Retinal pigment epithelial cell (primary cell): ENCODE data around the gene ADAMTS9.
"Not testable (repeated sequence)": the region's sequence is repeated elsewhere in the genome, so short reads cannot be mapped to it uniquely, and the experiment has no call there.

Source experiments
- DNase-seq: peaks from one replicate; pipeline ENCODE4 v3.0.0-alpha.2; 2010; ENCODE audit warnings: low read depth
- H3K4me3 ChIP-seq: 2 replicates; pipeline ENCODE4 v1.5.1; 2011; ENCODE audit warnings: mild to moderate bottlenecking, low read length, control low read depth, moderate library complexity
- TF ChIP-seq, protein P1 (sequence below): conservative IDR thresholded peaks from 2 replicates; pipeline ENCODE4 v1.5.1; 2011; ENCODE audit warnings: low read depth, low read length, control low read depth, inconsistent platforms

The ADAMTS9 gene

DNA sequence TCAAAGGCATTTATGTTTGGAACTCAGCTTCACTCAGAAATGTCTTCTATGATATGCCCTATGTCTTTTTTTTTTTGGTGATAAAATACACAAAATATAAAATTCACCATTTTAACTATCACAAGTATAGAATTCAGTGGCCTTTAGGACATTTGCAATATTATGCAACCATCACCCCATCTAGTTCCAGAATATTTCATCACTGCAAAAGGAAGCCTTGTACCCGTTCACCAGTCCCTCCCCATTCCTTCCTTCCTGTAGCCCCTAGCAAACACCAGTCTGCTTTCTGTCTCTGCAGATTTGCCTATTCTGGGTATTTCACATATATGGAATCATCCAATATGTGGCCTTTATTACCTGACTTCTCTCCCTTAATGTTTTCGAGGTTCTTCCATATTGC is 134.8 kb downstream of the ADAMTS9 start:
- H3K4me3 ChIP-seq, result no peak overlapping the region
- no peak for DNase-seq
- TF ChIP-seq, protein P1, sequence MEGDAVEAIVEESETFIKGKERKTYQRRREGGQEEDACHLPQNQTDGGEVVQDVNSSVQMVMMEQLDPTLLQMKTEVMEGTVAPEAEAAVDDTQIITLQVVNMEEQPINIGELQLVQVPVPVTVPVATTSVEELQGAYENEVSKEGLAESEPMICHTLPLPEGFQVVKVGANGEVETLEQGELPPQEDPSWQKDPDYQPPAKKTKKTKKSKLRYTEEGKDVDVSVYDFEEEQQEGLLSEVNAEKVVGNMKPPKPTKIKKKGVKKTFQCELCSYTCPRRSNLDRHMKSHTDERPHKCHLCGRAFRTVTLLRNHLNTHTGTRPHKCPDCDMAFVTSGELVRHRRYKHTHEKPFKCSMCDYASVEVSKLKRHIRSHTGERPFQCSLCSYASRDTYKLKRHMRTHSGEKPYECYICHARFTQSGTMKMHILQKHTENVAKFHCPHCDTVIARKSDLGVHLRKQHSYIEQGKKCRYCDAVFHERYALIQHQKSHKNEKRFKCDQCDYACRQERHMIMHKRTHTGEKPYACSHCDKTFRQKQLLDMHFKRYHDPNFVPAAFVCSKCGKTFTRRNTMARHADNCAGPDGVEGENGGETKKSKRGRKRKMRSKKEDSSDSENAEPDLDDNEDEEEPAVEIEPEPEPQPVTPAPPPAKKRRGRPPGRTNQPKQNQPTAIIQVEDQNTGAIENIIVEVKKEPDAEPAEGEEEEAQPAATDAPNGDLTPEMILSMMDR, result no peak

DNA sequence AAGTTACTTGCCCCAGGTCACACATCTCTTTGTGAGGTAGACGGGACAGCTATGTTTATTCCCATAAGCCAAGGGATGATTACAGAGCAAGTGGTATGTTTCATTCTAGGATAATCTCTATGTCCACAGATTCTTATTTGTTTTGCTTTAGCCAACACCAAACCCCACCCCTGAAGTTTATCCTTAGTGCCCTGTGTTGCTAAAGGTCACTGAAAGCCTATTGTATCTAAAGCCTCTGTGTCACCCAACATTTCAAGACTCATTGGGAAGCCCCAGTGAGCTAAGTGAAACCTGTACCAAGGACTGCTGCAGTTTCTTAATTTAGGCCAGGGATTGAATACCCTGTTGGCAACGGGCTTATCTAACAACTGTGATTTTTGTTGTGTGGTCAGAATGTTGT is 135.6 kb downstream of the ADAMTS9 start:
- H3K4me3 ChIP-seq, result no peak overlapping the region
- DNase-seq, result no peak
- TF ChIP-seq, protein P1, result no peak

DNA sequence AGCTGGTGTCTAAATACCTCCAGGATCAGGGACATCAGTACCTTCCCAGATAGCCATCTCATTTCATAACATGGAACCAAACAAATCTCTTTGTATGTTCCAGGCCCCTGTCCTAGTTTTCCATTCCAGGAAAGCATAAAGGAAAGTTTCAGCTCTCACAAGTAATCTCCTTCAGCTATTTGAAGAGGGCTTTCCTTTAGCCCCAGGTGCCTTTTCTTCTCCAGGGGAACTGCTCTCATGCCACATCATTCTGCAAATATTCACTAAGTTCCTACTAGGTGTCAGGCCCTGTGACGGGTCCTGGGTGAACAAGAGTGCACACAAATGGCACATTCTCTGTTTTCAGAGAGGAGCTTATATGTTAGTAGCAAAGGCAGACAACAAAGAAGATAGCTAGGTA is 136.1 kb downstream of the ADAMTS9 start:
- TF ChIP-seq, protein P1, result no peak
- no peak for DNase-seq
- no peak overlapping the region for H3K4me3 ChIP-seq

DNA sequence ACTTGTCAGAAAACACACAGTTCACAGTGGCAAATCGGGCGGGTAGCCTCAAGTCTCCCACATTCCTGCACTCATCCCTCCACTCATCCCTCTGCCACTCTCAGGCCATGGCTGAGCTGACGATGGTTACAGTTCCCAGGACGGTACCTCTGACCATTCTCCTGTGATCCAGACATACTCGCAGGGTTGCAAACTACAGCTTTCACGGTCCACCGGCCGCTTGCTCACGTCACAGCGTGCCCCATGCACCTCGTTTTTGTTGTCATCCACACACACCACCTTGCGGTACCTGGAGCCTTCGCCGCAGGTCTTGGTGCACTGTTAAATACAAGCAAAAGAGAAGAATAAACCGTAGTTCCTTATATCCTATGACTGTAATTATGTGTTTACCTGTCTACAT is 137.1 kb downstream of the ADAMTS9 start:
- H3K4me3 ChIP-seq, result no peak overlapping the region
- DNase-seq, result no peak
- TF ChIP-seq, protein P1, result no peak

DNA sequence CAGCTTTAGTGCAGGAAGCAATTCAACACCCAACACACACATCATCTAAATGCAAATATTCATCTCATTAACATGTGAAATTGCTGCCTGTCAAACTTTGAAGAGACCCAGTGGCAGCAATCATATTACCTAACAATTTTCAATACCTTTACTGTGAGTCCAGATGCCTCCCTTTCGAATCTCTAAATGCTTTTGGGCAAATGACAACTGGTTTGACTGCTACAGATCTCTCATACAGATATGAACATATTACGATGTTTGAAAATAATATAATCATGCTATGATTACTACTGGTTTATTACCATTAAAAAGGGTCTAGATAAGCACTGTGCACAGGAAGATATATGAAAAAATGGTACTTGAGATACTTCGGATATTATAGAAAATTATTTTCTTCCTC is 137.9 kb downstream of the ADAMTS9 start:
- TF ChIP-seq, protein P1, result no peak
- H3K4me3 ChIP-seq, result no peak overlapping the region

DNA sequence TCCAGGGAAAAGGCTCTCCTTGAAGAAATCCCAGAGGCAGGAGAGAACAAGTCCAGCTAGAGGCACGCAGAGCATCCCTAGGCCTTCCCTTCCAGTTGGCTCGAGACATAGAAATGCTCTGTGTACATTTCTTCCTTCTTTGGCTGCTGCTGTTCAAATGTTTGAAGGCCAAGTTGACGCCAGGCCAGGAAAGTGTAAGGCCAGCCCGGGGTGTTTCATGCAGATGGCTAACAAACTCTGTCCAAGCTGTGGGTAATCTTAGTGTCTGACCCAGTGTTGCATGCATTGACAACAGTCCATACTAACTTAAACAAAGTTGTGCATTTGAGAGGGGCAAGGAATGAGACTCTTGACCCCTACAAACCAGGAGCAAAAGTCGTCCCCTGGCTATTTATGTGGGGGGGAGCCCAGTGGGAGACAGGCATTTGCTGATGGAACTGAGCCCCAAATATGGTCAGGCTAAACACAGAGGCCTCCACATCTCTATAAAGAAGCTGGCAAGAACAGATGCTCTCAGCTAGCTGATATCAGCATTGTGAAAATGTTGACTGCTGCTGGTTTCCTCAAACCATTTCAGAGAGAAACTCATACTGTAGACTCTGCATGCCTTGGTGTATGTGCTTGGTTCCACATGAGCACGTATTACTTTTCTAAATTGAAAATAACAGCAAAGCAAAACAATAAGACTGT is 139.5 kb downstream of the ADAMTS9 start:
- H3K4me3 ChIP-seq, result no peak overlapping the region
- TF ChIP-seq, protein P1, result no peak
- DNase-seq, result no peak

More for the DNA sequence above, 137.9 kb downstream of the ADAMTS9 start:
- DNase-seq, result no peak

DNA sequence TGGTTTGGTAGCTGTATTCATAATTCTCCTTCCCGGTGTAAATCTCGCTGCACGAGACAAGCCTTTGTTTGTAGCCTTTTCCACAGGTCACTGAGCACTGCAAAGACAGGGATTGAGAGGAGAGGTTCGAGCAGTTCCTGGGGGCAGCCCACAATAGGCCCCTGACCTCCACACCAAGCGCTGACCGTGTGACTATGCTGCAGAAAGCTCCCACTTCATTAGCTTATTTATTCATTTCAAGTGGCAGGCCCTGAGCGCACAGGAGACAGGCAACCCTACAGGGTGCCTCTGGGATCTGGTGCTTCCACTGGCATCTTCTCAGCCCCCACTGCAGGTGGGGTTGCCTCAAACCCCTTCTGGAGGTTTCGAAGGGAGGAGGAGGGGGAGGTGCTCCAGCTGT is 140.9 kb downstream of the ADAMTS9 start:
- TF ChIP-seq, protein P1, result no peak
- no peak overlapping the region for H3K4me3 ChIP-seq
- DNase-seq, result no peak

DNA sequence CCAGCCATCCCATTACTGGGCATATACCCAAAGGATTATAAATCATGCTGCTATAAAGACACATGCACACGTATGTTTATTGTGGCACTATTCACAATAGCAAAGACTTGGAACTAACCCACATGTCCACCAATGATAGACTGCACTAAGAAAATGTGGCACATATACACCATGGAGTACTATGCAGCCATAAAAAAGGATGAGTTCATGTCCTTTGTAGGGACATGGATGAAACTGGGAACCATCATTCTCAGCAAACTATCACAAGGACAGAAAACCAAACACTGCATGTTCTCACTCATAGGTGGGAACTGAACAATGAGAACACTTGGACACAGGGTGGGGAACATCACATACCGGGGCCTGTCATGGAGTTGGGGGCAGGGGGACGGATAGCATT is 142.6 kb downstream of the ADAMTS9 start:
- H3K4me3 ChIP-seq, DNase-seq: not testable (repeated sequence)
